D721Med (cell line): ENCODE data around the gene PGAP3.
"Not testable (repeated sequence)": the region's sequence is repeated elsewhere in the genome, so short reads cannot be mapped to it uniquely, and the experiment has no call there.

Experiments used
- DNase-seq: peaks from one replicate; pipeline ENCODE4 v3.0.0; 2011; ENCODE audit warnings: low spot score; ENCODE audit not compliant: insufficient read length
- FAIRE-seq: peaks from 2 replicates; lab custom pipeline; 2011; peaks lifted over from hg19 to GRCh38; lab: Jason Lieb, UNC
- TF ChIP-seq, protein P1 (sequence below): IDR thresholded peaks from 2 replicates; pipeline ENCODE4 v1.5.1; 2012; ENCODE audit warnings: mild to moderate bottlenecking, control low read depth; ENCODE audit not compliant: insufficient read depth; ENCODE audit errors: missing control alignments

Gene PGAP3

DNA sequence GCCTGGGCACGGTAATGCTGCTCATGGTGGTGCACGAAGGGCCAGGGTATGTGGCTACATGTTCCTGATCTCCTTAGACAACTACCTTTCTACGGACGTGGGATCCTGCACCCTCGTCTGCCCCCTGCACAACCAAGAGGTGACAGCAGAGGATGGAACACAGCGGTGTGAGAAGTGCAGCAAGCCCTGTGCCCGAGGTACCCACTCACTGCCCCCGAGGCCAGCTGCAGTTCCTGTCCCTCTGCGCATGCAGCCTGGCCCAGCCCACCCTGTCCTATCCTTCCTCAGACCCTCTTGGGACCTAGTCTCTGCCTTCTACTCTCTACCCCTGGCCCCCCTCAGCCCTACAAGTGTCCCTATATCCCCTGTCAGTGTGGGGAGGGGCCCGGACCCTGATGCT lies 24.0 kb upstream of the PGAP3 start:
- DNase-seq (no peak), FAIRE-seq (no peak)
- TF ChIP-seq, protein P1, sequence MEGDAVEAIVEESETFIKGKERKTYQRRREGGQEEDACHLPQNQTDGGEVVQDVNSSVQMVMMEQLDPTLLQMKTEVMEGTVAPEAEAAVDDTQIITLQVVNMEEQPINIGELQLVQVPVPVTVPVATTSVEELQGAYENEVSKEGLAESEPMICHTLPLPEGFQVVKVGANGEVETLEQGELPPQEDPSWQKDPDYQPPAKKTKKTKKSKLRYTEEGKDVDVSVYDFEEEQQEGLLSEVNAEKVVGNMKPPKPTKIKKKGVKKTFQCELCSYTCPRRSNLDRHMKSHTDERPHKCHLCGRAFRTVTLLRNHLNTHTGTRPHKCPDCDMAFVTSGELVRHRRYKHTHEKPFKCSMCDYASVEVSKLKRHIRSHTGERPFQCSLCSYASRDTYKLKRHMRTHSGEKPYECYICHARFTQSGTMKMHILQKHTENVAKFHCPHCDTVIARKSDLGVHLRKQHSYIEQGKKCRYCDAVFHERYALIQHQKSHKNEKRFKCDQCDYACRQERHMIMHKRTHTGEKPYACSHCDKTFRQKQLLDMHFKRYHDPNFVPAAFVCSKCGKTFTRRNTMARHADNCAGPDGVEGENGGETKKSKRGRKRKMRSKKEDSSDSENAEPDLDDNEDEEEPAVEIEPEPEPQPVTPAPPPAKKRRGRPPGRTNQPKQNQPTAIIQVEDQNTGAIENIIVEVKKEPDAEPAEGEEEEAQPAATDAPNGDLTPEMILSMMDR, result no peak

DNA sequence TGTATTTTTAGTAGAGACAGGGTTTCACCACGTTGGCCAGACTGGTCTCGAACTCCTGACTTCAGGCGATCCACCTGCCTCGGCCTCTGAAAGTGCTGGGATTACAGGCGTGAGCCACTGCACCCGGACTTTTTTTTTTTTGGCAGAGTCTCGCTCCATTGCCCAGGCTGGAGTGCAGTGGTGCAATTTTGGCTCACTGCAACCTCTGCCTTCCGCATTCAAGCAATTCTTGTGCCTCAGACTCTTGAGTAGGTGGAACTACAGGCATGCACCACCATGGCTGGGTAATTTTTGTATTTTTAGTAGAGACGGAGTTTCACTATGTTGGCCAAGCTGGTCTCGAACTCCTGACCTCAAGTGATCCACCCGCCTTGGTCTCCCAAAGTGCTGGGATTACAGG lies 23.2 kb upstream of the PGAP3 start:
- DNase-seq, FAIRE-seq: not testable (repeated sequence)

DNA sequence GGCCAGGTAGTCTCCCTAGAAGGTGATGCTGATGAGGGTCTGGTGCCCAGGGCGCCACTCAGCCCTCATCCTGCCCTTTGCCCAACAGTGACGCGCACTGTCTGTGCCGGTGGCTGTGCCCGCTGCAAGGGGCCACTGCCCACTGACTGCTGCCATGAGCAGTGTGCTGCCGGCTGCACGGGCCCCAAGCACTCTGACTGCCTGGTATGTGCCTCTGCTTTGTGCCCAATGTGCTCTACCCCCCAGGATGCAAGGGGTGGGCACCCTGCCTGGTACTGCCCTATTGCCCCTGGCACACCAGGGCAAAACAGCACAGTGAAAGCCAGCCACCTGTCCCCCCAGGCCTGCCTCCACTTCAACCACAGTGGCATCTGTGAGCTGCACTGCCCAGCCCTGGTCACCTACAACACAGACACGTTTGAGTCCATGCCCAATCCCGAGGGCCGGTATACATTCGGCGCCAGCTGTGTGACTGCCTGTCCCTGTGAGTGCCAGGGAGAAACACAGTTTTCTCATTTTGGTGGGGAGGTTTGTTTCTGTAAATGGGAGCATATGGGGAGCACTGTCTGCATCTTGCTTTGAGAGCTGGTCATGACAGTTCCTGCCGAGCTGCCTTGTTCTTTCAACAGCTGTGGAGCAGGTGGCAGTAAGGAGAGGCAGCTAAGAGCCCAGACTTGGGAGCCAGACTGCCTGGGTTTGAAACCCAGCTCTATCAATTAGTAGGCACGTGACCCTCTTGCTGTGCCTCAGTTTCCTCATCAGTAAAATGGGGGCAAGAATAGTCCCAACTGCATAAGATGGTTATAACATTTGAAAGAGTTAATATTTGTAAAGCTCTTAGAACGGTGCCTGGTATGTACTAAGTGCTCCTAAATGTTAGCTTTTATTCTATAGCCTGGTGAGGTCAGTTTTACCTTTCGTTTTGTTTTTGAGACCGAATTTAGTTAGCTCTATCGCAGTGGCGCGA lies 22.4 kb upstream of the PGAP3 start:
- TF ChIP-seq, protein P1, result no peak
- DNase-seq (no peak), FAIRE-seq (no peak)

DNA sequence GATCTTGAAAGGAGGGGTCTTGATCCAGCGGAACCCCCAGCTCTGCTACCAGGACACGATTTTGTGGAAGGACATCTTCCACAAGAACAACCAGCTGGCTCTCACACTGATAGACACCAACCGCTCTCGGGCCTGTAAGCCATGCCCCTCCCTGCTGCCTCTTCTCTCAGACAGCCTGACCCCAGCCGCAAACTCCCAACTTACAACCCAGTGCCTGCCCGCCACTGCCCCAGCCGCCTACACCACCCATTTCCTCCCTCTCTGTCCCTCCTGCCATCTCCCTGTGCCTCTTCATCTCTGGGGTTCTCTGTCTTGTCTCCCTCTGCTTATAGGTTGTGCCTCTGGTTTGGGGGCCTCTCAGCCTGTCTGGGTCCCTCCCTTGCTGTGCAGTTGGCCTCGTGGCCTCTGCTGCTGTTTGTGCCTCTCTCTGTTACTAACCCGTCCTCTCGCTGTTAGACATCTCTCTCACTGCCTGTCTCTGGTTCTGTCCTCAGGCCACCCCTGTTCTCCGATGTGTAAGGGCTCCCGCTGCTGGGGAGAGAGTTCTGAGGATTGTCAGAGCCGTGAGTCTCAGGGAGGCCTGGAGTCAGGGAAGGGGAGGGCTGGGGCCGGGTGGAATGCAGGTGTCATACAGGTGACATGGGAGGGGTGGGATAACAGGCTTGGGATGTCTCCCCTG lies 21.6 kb upstream of the PGAP3 start:
- DNase-seq, result no peak
- FAIRE-seq, result no peak
- TF ChIP-seq, protein P1, result no peak

DNA sequence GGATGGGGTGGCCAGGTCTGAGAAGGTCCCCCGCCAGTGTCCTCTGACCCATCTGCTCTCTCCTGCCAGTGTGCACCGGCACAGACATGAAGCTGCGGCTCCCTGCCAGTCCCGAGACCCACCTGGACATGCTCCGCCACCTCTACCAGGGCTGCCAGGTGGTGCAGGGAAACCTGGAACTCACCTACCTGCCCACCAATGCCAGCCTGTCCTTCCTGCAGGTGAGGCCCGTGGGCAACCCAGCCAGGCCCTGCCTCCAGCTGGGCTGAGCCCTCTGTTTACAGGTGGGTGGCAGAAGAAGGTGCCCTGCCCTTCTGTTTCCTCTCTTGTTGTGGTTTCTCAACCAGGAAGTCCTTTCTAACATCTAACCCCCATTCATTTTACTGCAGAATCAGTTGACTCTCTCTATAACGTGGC lies 19.1 kb upstream of the PGAP3 start:
- FAIRE-seq (no peak), DNase-seq (no peak)
- TF ChIP-seq, protein P1, result no peak

DNA sequence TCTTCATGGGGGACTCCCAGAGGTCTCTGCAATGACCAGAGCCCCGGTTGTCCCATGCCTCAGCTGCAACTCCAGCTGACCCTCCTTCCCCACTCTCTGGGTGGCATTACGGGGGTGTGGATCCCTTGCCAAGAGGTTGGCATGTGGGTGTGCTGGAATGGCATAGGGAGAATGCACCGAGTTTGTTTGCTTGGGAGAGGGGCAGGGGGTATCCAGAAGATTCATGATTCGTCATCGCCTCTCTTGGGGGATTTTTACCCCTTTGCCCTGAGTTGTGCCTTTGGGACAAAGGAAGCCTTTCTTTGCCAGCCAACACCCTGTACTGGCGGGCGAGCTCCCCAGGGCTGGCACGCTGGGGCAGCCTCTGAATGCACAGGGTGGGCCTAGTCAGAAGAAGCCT lies 18.5 kb upstream of the PGAP3 start:
- TF ChIP-seq, protein P1, result no peak
- FAIRE-seq (no peak), DNase-seq (no peak)

DNA sequence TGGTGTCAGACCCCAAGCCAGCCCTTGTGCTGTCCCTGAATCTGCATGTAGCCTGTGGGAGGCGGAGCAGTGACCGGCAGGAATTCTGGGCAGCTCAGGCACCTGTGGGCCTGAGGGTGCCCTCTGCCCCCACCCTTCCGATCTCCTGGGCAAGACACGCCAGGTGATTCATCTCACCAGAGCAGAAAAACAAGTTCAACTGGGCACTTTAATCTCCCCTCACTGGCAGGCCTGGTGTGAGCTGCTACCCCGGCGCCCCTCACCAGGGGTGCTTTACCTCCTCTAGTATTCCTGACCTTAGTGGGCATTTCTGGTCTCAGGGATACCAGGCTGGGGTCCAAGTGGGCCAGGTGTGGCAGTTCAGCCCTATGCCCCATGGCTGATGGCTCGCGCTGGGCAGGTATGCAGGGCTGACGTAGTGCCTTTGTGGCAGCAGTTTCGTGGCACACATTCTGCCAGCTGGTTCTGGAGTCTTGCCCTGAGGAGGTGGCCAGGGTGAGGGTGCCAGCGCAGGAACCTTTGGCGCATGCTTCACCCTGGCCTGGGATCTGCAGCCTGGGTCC lies 18.0 kb upstream of the PGAP3 start:
- FAIRE-seq, result no peak

More for the DNA sequence above, 18.0 kb upstream of the PGAP3 start:
- TF ChIP-seq, protein P1, result no peak
- DNase-seq, result no peak
